Testis (tissue), 2 donors: Measurements from ENCODE around the gene ALDOC.

Experiments used
- CTCF ChIP-seq, 3 experiments: fragments of 450-650 bp in 2 of 3; fragments of 200-600 bp in 1 of 3; sonication (generic) in 1 of 3; IDR thresholded peaks; one replicate each; pipeline ENCODE4 v1.5.1; 2016 to 2019; ENCODE audit warnings: antibody characterized with exemption in 3 of 3, mild to moderate bottlenecking in 2 of 3, moderate library complexity in 1 of 3
- POLR2A ChIP-seq: fragments of 450-650 bp; IDR thresholded peaks from one replicate; pipeline ENCODE4 v1.6.1; 2017; ENCODE audit warnings: antibody characterized with exemption, mild to moderate bottlenecking, moderate library complexity

GRCh38 chr17:28579526-28579925 is 2.8 kb upstream of the ALDOC start:
- TF ChIP-seq POLR2A (no peak), CTCF (IDR thresholded peaks at IDR 0.05) (no peak)
